Muscle of leg (tissue), 11 donors: ENCODE measurements around the gene ITGA2. TPM values are rescaled to one million over a fixed set of nuclear protein-coding genes. Genes with fewer than 3 reads are reported as not detected.

Experiments
- DNase-seq: peaks from one replicate; pipeline ENCODE4 v3.0.0; 2013
- H3K27ac ChIP-seq: one replicate; pipeline ENCODE4 v1.5.1; 2013; ENCODE audit warnings: mild to moderate bottlenecking, low read length, control low read depth
- H3K27me3 ChIP-seq: one replicate; pipeline ENCODE4 v1.6.1; 2013; ENCODE audit warnings: low read length; ENCODE audit not compliant: control insufficient read depth, insufficient read depth
- H3K36me3 ChIP-seq: one replicate; pipeline ENCODE4 v1.6.1; 2013; ENCODE audit warnings: low read length; ENCODE audit not compliant: control insufficient read depth, insufficient read depth
- H3K4me1 ChIP-seq: one replicate; pipeline ENCODE4 v1.6.1; 2013; ENCODE audit warnings: low read length; ENCODE audit not compliant: control insufficient read depth, insufficient read depth
- H3K4me3 ChIP-seq: one replicate; pipeline ENCODE4 v1.5.1; 2013; ENCODE audit warnings: low read length, control low read depth
- H3K9me3 ChIP-seq: replicated peaks from 2 replicates; pipeline ENCODE4 v1.6.1; 2013; ENCODE audit warnings: low read depth, low read length; ENCODE audit not compliant: control insufficient read depth
- WGBS: methylation state at CpG from one replicate; pipeline ENCODE4 v1.1.5; 2013; ENCODE audit warnings: missing lambda C conversion rate; ENCODE audit not compliant: insufficient coverage; 5-methylcytosine and 5-hydroxymethylcytosine counted together
- polyA plus RNA-seq, 8 donors: library from polyadenylated mRNA; unstranded; fragments of 120-200 nt; gene quantifications; one replicate each; pipeline versions ENCODE4 v1.2.1 to v1.2.3, GENCODE V29; 2013; ENCODE audit warnings: inconsistent platforms in 1 of 8, low replicate concordance in 1 of 8; ENCODE audit not compliant: insufficient read length in 8 of 8, insufficient read depth in 1 of 8
- total RNA-seq: library from RNA; stranded (reverse); fragments of 120-200 nt; gene quantifications from one replicate; pipeline ENCODE4 v1.2.4, GENCODE V29; 2013

ITGA2 gene
- total and polyA plus RNA-seq, 9 donors: 6.0 to 27.7 (median 9.5) TPM

DNA sequence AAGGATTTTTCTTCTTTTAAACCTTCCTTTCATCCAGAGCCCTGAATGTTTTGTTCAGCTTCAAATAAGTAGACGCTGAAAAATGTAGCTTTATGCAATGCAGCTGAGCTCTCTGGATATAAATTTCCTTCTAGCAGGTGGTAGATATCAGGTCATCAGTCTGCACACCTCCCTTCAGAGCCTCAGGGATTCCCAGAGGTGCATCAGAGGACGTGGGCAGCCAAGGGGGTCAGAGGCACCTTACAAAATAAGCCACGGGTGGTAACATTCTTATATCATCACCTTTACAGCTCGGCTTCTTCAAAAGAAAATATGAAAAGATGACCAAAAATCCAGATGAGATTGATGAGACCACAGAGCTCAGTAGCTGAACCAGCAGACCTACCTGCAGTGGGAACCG is 101.1 kb downstream of the ITGA2 start:
- Histone ChIP-seq H3K27me3 (no peaks in the 10 kb centered on the region), H3K27ac (no peak overlapping the region), H3K4me1 (peaks cover 14% of the 10 kb centered on the region), H3K9me3 (no peaks in the 10 kb centered on the region), H3K4me3 (no peak overlapping the region), H3K36me3 (peaks cover 3% of the 10 kb centered on the region)
- no peak for DNase-seq
- WGBS: 80% methylated on average over 1 of the region's 5 CpGs

DNA sequence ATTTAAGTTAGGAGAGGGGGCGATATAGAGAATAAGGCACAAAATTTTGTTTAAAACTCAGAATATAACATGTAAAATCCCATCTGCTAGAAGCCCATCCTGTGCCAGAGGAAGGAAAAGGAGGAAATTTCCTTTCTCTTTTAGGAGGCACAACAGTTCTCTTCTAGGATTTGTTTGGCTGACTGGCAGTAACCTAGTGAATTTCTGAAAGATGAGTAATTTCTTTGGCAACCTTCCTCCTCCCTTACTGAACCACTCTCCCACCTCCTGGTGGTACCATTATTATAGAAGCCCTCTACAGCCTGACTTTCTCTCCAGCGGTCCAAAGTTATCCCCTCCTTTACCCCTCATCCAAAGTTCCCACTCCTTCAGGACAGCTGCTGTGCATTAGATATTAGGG is 102.1 kb downstream of the ITGA2 start:
- no peaks in the 10 kb centered on the region for H3K27me3 ChIP-seq
- peak overlapping the region; percentile 9 for H3K27ac ChIP-seq
- peak; percentile 41 for DNase-seq
- peaks cover 13% of the 10 kb centered on the region for H3K4me1 ChIP-seq
- no peaks in the 10 kb centered on the region for H3K9me3 ChIP-seq
- H3K36me3 ChIP-seq: peaks cover 6% of the 10 kb centered on the region
- H3K4me3 ChIP-seq: no peak overlapping the region
- WGBS: no CpG with 5 or more reads among the region's 2 CpGs

DNA sequence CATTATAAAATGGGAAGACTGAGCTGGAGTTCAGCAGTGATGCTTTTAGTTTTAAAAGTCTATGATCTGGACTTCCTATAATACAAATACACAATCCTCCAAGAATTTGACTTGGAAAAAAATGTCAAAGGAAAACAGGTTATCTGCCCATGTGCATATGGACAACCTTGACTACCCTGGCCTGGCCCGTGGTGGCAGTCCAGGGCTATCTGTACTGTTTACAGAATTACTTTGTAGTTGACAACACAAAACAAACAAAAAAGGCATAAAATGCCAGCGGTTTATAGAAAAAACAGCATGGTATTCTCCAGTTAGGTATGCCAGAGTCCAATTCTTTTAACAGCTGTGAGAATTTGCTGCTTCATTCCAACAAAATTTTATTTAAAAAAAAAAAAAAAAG is 103.1 kb downstream of the ITGA2 start:
- Histone ChIP-seq H3K4me3 (no peak overlapping the region), H3K9me3 (no peaks in the 10 kb centered on the region), H3K27ac (no peak overlapping the region), H3K27me3 (no peaks in the 10 kb centered on the region), H3K4me1 (peaks cover 10% of the 10 kb centered on the region), H3K36me3 (peaks cover 10% of the 10 kb centered on the region)
- DNase-seq: peak; percentile 44
- 60% methylated on average over 1 of the region's 2 CpGs for WGBS

DNA sequence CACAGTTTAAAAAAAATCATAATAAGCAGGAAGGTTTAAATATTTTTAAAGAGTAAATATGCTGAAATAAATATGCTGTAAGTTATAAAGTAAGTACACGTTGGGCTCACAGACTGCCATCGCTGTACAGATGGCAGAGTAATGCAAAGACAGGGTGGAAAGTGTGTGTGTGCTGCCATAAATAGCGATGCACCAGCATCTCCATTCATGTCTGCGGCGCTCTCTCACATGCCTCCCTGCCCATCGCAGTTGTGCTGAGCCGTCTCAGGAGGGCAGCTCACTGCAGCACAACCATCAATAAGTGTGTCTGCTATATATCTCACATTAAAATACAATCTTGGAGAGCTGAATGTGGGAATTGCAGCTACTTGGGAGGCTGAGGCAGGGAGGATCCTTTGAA is 106.1 kb downstream of the ITGA2 start:
- DNase-seq: peak; percentile 59
- WGBS: 69% methylated on average over 3 of the region's 7 CpGs
- peaks cover 5% of the 10 kb centered on the region for H3K4me1 ChIP-seq
- no peaks in the 10 kb centered on the region for H3K27me3 ChIP-seq
- H3K36me3 ChIP-seq: peaks cover 21% of the 10 kb centered on the region
- H3K4me3 ChIP-seq: no peak overlapping the region
- H3K9me3 ChIP-seq: no peaks in the 10 kb centered on the region
- H3K27ac ChIP-seq: peak overlapping the region; percentile 50

DNA sequence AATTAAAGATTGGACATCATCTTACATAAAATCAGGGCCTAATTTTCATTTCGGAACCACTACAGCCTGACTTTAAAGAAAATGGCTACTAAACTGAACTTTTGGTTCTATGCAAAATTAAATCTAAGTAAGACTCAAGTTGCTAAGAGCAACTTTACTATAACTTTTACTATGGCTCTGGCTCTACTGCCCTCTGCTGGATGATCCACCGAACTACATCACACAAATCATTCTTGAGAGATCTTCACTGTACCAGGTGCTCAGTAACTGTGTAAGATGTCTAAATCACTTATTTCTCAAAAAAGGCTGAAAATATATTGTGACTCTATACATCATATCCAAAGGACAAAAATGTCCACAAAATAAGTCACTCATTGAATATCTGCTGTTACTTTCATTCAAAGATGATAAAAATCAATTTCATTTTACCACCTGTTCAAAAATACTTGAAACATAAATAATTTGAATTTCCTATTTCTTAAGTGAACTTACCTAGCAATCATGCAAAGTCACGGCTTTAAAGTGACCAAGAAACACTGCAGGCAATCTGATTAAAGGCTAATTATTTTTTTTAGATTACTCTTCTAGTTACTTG is 106.9 kb downstream of the ITGA2 start:
- peaks cover 2% of the 10 kb centered on the region for H3K4me1 ChIP-seq
- H3K27ac ChIP-seq: no peak overlapping the region
- peaks cover 24% of the 10 kb centered on the region for H3K36me3 ChIP-seq
- no peak overlapping the region for H3K4me3 ChIP-seq
- DNase-seq: peak; percentile 76
- WGBS: no CpG with 5 or more reads among the region's 3 CpGs
- H3K9me3 ChIP-seq: no peaks in the 10 kb centered on the region
- no peaks in the 10 kb centered on the region for H3K27me3 ChIP-seq

DNA sequence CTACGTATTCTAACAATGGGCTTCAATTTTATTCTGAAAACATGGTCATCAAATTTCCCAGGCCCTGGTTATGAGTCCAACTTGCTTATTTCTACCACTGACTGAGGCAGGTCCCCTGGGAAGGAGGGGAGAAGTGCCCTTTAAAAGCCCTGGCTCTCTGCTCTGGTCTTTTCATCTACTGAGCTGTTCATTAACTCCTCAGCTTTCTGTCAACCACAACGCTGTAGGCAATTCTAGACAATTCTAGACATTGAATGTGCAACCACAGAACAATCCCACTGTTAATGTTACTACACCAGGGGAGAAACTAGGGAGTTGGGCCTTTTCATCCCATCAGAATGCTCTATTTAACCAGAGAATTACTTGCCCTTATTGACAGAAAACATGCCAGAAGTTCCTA is 110.4 kb downstream of the ITGA2 start:
- no peak overlapping the region for H3K27ac ChIP-seq

DNA sequence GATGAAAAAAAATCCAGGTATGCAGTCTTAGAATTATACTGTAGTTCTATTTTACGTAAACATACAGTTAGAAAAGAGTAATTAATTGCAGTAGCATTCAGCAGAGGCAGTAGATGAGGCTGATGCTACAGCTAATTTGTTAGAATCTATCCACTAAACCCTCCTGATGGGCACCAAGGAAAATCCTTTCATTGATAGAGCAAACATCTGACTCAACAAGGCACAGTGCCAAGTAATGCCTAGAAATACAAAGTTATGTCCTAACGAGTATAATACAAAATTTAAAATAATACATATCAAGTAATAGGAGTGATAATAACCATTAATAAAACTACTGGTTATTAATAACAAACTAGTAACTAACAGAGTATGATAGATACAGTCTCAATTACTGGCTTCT is 111.5 kb downstream of the ITGA2 start:
- no peaks in the 10 kb centered on the region for H3K27me3 ChIP-seq
- H3K27ac ChIP-seq: no peak overlapping the region
- H3K4me1 ChIP-seq: no peaks in the 10 kb centered on the region
- no peak for DNase-seq
- H3K9me3 ChIP-seq: no peaks in the 10 kb centered on the region
- WGBS: no CpG with 5 or more reads among the region's 2 CpGs
- H3K36me3 ChIP-seq: peaks cover 22% of the 10 kb centered on the region
- no peak overlapping the region for H3K4me3 ChIP-seq

More for the DNA sequence above, 110.4 kb downstream of the ITGA2 start:
- Histone ChIP-seq H3K9me3 (no peaks in the 10 kb centered on the region), H3K4me1 (no peaks in the 10 kb centered on the region), H3K36me3 (peaks cover 27% of the 10 kb centered on the region), H3K4me3 (no peak overlapping the region), H3K27me3 (no peaks in the 10 kb centered on the region)
- no peak for DNase-seq
- 86% methylated on average over 1 of the region's 2 CpGs for WGBS

DNA sequence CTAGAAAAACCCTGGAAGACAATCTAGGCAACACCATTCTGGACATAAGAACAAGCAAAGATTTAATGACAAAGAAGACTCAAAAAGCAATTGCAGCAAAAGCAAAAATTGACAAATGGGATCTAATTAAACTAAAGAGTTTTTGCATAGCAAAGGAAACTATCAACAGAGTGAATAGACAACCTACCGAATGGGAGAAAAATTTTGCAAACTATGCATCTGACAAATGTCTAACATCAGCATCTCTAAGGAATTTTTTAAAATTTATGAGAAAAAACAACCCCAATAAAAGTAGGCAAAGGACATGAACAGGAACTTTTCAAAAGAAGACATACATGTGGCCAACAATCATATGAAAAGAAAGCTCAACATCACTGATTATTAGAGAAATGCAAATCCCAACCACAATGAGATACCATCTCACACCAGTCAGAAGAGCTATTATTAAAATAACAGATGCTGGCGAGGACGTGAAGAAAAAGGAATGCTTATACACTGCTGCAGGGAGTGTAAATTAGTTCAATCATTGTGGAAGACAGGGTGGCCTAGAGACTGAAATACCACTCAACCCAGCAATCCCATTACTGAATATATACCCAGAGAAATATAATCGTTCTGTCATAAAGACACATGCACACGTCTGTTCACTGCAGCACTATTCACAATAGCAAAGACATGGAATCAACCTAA is 116.6 kb downstream of the ITGA2 start:
- H3K36me3 ChIP-seq: peaks cover 3% of the 10 kb centered on the region

DNA sequence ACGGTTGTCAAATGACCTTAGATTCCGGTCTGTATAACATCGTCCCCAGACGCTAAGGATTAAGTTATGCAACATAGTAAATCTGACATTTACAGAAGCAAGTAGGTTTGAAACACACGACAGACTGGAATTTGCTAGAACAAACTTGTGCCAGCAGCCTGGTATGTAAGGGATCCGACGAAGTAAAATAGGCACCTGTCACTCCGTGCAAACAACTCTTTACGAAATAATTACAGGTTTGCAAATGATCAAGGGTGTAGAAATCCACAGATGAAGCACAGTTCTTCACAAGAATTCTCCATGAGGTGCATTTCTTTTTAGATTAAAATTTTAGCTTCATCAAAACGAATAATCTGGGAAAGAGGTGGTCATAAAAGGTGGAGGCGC is 119.9 kb downstream of the ITGA2 start:
- peaks cover 6% of the 10 kb centered on the region for H3K4me1 ChIP-seq
- H3K27ac ChIP-seq: peak overlapping the region; percentile 68
- DNase-seq: peak; percentile 42
- WGBS: 0% methylated on average over 4 of the region's 11 CpGs
- no peaks in the 10 kb centered on the region for H3K9me3 ChIP-seq
- H3K4me3 ChIP-seq: peak overlapping the region; percentile 90
- H3K36me3 ChIP-seq: no peaks in the 10 kb centered on the region
- H3K27me3 ChIP-seq: no peaks in the 10 kb centered on the region

More for the DNA sequence above, 116.6 kb downstream of the ITGA2 start:
- H3K27me3 ChIP-seq: no peaks in the 10 kb centered on the region
- no peak for DNase-seq
- no CpG with 5 or more reads among the region's 5 CpGs for WGBS
- no peak overlapping the region for H3K27ac ChIP-seq
- peaks cover 6% of the 10 kb centered on the region for H3K4me1 ChIP-seq
- H3K4me3 ChIP-seq: no peak overlapping the region
- no peaks in the 10 kb centered on the region for H3K9me3 ChIP-seq

DNA sequence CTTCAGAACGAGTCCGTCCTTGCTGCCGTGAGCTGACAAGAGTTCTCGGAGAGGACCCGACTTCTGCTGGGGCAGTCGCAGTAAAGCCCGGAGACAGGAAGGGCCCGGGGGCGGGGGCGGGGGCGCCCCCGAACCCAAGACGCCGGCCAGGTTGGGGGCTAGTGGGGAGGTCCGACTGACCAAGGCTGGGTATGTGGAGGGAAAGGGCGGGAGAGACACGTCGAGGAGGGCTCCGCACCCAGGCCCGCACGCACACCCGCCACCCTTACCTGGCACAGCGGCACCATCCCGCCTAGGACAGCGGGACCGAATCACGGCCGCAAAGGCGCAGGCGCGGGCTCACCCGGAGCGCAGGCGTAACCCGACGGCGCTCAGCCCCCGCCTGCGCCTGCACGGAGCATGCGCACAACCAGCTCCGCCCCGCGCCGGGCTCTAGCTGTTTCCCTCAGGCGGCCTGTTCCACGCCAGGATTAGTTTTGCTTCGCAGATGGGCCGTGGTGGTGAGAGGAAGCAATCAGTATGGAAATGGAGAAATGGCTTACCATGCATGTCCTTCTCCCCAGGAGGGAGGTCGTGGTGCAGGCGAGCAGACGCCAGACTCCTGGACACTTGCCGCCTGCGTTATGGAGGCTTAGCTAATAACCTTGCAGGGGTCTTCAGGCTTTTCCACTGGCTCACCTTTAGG is 120.4 kb downstream of the ITGA2 start, which contains the start of gene MOCS2:
TSS of gene MOCS2 (minus strand) at position 315 of the 685 bp plus-strand sequence. CDS start 2,583 bp downstream, outside the sequence.
- peak; percentile 97 for DNase-seq
- Histone ChIP-seq H3K9me3 (no peaks in the 10 kb centered on the region), H3K27me3 (no peaks in the 10 kb centered on the region), H3K27ac (peak within 1 kb of the TSS; percentile 68), H3K4me1 (peaks cover 6% of the 10 kb centered on the region), H3K4me3 (peak within 1 kb of the TSS; percentile 90), H3K36me3 (no peaks in the 10 kb centered on the region)
- under 1% methylated on average over 35 of the region's 54 CpGs for WGBS
